ENCODE data around the gene USP24.
A peak's percentile ranks its signal among the peaks of the same experiment; 100 is the strongest.

USP24 gene, protein sequence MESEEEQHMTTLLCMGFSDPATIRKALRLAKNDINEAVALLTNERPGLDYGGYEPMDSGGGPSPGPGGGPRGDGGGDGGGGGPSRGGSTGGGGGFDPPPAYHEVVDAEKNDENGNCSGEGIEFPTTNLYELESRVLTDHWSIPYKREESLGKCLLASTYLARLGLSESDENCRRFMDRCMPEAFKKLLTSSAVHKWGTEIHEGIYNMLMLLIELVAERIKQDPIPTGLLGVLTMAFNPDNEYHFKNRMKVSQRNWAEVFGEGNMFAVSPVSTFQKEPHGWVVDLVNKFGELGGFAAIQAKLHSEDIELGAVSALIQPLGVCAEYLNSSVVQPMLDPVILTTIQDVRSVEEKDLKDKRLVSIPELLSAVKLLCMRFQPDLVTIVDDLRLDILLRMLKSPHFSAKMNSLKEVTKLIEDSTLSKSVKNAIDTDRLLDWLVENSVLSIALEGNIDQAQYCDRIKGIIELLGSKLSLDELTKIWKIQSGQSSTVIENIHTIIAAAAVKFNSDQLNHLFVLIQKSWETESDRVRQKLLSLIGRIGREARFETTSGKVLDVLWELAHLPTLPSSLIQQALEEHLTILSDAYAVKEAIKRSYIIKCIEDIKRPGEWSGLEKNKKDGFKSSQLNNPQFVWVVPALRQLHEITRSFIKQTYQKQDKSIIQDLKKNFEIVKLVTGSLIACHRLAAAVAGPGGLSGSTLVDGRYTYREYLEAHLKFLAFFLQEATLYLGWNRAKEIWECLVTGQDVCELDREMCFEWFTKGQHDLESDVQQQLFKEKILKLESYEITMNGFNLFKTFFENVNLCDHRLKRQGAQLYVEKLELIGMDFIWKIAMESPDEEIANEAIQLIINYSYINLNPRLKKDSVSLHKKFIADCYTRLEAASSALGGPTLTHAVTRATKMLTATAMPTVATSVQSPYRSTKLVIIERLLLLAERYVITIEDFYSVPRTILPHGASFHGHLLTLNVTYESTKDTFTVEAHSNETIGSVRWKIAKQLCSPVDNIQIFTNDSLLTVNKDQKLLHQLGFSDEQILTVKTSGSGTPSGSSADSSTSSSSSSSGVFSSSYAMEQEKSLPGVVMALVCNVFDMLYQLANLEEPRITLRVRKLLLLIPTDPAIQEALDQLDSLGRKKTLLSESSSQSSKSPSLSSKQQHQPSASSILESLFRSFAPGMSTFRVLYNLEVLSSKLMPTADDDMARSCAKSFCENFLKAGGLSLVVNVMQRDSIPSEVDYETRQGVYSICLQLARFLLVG (N-terminal part only)

DNA sequence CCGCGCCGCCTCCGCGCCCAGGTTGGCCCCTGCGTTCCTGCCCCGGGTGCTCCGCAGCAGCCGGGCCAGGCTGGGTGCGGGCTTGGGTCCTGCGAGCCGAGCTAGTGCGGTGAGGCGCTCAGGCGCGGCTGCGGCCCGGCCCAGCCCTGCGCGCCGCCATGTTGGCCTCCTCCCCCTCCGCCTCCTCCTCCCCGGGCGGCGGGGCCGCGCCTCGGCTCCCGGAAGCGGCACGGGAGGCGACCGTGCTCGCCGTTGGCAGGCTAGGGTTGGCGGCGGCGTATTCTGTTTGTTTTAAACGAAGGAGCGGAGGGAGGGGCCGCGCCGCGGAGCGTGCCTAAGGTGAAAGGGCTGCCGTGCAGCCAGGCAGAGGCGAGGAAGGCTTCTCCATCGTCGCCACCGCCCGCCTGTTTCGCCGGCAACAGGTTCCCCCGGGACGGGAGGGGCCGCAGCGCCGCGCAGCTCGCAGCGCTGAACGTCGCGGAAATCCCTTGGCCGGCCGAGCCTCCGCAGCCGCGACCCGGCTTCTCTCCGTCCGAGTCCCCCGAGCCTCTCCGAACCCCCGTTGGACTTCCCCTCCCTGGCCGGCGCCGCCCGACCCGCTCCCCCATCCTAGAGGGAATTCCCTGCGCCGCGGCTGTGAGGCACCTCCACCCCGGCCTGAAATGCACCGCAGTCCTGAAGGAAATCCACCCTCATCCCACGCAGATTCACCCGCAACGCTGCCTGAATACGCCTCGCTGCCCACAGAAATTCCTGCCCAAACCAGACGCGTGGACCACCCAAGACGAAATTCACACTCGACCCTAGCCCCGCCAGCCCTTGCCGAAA, at the start of gene USP24:
USP24 (minus strand) TSS at position 171 of the 828 bp plus-strand sequence. CDS start 251 bp downstream, outside the sequence.
- Histone ChIP-seq H3K4me3 (ENCODE audit: low read length) (peak within 1 kb of the TSS; percentile 89), H3K27ac (ENCODE audit: low read length) (peak within 1 kb of the TSS; percentile 6), H3K9me3 (ENCODE audit: insufficient read depth, low read depth, low read length) (no peaks in the 10 kb centered on the region), H3K27me3 (ENCODE audit: insufficient read depth, low read length) (peaks cover 18% of the 10 kb centered on the region), H3K36me3 (ENCODE audit: insufficient read depth, low read depth, low read length) (no peaks in the 10 kb centered on the region), H3K4me1 (ENCODE audit: insufficient read depth, low read length) (peaks cover 31% of the 10 kb centered on the region), H3K9ac (ENCODE audit: low read depth, low read length) (peak within 1 kb of the TSS; percentile 87)

DNA sequence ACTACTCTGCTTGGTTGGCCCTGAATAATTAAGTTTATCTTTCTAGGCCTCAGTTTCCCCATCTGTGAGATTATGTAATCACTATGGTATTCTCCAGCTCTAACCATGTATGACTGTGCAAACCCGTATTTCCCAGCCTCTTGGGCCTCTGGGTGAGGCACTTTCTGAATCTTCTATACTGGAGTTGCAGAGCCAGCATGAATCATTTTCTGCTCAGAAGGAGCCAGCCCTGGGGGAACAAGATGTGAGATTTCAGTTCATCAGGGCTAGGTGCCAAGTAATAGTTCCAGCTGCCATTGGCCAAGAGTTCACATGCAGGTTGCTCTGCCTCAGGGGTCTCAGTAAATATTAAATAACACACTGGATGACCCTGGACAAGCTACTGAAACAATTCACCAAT, 47.7 kb upstream of the USP24 start:
- Histone ChIP-seq H3K27ac (ENCODE audit: low read length) (no peak overlapping the region), H3K9me3 (ENCODE audit: insufficient read depth, low read depth, low read length) (no peaks in the 10 kb centered on the region)

GRCh38 chr1:55259911-55260609, 44.9 kb upstream of the USP24 start:
- H3K9me3 ChIP-seq (ENCODE audit: insufficient read depth, low read depth, low read length), result no peaks in the 10 kb centered on the region
- H3K4me3 ChIP-seq (ENCODE audit: low read length), result no peak overlapping the region
- H3K27ac ChIP-seq (ENCODE audit: low read length), result no peak overlapping the region
- peaks cover 1% of the 10 kb centered on the region; the same call in 1 of the 2 replicates for H3K4me1 ChIP-seq (ENCODE audit: insufficient read depth, low read length)
- H3K36me3 ChIP-seq (ENCODE audit: insufficient read depth, low read depth, low read length), result no peaks in the 10 kb centered on the region
- H3K27me3 ChIP-seq (ENCODE audit: insufficient read depth, low read length), result no peaks in the 10 kb centered on the region
- H3K9ac ChIP-seq (ENCODE audit: low read depth, low read length), result no peak overlapping the region

More for the DNA sequence above, 47.7 kb upstream of the USP24 start:
- H3K36me3 ChIP-seq (ENCODE audit: insufficient read depth, low read depth, low read length), result no peaks in the 10 kb centered on the region
- no peak overlapping the region for H3K4me3 ChIP-seq (ENCODE audit: low read length)
- H3K4me1 ChIP-seq (ENCODE audit: insufficient read depth, low read length), result peaks cover 8% of the 10 kb centered on the region; the same call in 1 of the 2 replicates
- H3K9ac ChIP-seq (ENCODE audit: low read depth, low read length), result no peak overlapping the region
- no peaks in the 10 kb centered on the region for H3K27me3 ChIP-seq (ENCODE audit: insufficient read depth, low read length)

DNA sequence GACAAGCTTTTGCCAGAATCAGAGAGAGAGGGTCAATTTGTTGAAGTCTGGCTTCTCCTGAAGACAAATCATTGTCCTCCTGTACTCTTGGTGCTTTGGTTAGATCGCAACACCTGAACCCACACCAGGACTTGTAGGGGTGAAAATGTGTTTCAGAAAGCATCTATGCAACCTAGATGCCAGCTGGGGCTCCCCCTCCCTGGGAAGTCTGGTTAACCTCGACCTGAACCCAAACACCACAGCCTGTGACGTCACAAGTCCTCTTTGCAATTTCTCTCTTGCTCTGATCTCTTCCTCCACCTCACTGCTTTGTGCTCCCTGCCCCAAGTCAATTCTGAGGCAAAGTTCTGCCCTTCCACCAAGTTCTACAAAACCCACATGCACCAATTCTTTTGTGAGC, 42.8 kb upstream of the USP24 start:
- Histone ChIP-seq H3K4me3 (ENCODE audit: low read length) (no peak overlapping the region), H3K27me3 (ENCODE audit: insufficient read depth, low read length) (no peaks in the 10 kb centered on the region), H3K27ac (ENCODE audit: low read length) (no peak overlapping the region), H3K9ac (ENCODE audit: low read depth, low read length) (no peak overlapping the region), H3K36me3 (ENCODE audit: insufficient read depth, low read depth, low read length) (no peaks in the 10 kb centered on the region), H3K4me1 (ENCODE audit: insufficient read depth, low read length) (no peaks in the 10 kb centered on the region), H3K9me3 (ENCODE audit: insufficient read depth, low read depth, low read length) (no peaks in the 10 kb centered on the region)

- Histone ChIP-seq H3K4me1 (ENCODE audit: insufficient read depth, low read length) (no peaks in the 10 kb centered on the region), H3K27me3 (ENCODE audit: insufficient read depth, low read length) (no peaks in the 10 kb centered on the region), H3K4me3 (ENCODE audit: low read length) (no peak overlapping the region), H3K36me3 (ENCODE audit: insufficient read depth, low read depth, low read length) (no peaks in the 10 kb centered on the region), H3K9me3 (ENCODE audit: insufficient read depth, low read depth, low read length) (no peaks in the 10 kb centered on the region), H3K27ac (ENCODE audit: low read length) (no peak overlapping the region), H3K9ac (ENCODE audit: low read depth, low read length) (no peak overlapping the region)
Observed at GRCh38 chr1:55255901-55256300, 40.7 kb upstream of the USP24 start.

DNA sequence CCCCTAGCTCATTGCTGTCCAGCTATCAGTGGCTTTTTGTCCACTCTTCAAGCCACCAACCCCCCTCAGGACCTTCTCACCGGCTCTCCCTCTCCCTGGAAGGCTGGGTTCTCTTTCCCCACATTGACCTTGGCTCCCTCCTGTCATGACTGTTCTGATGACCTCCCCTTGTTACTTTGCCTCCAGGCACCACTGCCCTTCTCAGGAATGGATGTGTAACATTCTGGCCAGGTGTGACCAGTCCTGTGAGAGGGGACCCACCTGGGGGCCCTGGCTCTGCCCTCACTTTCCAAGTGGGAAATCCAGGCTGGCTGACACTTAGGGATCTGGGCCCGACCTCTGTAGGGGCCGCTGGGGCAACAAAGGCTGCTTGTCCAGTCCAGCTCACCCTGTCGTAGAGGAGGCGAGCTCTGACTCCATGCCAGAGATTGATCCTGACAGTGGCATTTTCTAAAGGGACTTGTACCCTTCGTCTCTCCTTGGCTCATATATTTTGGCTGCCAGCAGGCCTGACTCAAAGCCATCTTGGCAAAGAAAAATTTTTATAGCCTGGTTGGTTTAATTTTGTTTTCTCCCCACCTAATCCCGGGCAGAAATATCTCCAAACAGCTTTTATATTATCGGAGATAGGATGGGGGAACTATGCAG, 37.9 kb upstream of the USP24 start:
- no peaks in the 10 kb centered on the region for H3K9me3 ChIP-seq (ENCODE audit: insufficient read depth, low read depth, low read length)
- no peak overlapping the region for H3K27ac ChIP-seq (ENCODE audit: low read length)
- H3K27me3 ChIP-seq (ENCODE audit: insufficient read depth, low read length), result no peaks in the 10 kb centered on the region
- no peak overlapping the region for H3K9ac ChIP-seq (ENCODE audit: low read depth, low read length)
- no peaks in the 10 kb centered on the region for H3K36me3 ChIP-seq (ENCODE audit: insufficient read depth, low read depth, low read length)
- no peak overlapping the region for H3K4me3 ChIP-seq (ENCODE audit: low read length)
- no peaks in the 10 kb centered on the region for H3K4me1 ChIP-seq (ENCODE audit: insufficient read depth, low read length)

- Histone ChIP-seq H3K4me1 (ENCODE audit: insufficient read depth, low read length) (no peaks in the 10 kb centered on the region), H3K4me3 (ENCODE audit: low read length) (no peak overlapping the region), H3K27me3 (ENCODE audit: insufficient read depth, low read length) (no peaks in the 10 kb centered on the region), H3K9me3 (ENCODE audit: insufficient read depth, low read depth, low read length) (no peaks in the 10 kb centered on the region), H3K27ac (ENCODE audit: low read length) (no peak overlapping the region), H3K36me3 (ENCODE audit: insufficient read depth, low read depth, low read length) (no peaks in the 10 kb centered on the region), H3K9ac (ENCODE audit: low read depth, low read length) (no peak overlapping the region)
Observed at GRCh38 chr1:55250399-55251075, 35.4 kb upstream of the USP24 start.

GRCh38 chr1:55249646-55250398, 34.7 kb upstream of the USP24 start:
- Histone ChIP-seq H3K9me3 (ENCODE audit: insufficient read depth, low read depth, low read length) (no peaks in the 10 kb centered on the region), H3K36me3 (ENCODE audit: insufficient read depth, low read depth, low read length) (no peaks in the 10 kb centered on the region), H3K4me1 (ENCODE audit: insufficient read depth, low read length) (no peaks in the 10 kb centered on the region), H3K9ac (ENCODE audit: low read depth, low read length) (no peak overlapping the region), H3K4me3 (ENCODE audit: low read length) (no peak overlapping the region), H3K27me3 (ENCODE audit: insufficient read depth, low read length) (no peaks in the 10 kb centered on the region), H3K27ac (ENCODE audit: low read length) (no peak overlapping the region)

- H3K9me3 ChIP-seq (ENCODE audit: insufficient read depth, low read depth, low read length), result no peaks in the 10 kb centered on the region
- H3K27ac ChIP-seq (ENCODE audit: low read length), result no peak overlapping the region
- H3K4me3 ChIP-seq (ENCODE audit: low read length), result no peak overlapping the region
- no peaks in the 10 kb centered on the region for H3K36me3 ChIP-seq (ENCODE audit: insufficient read depth, low read depth, low read length)
- no peak overlapping the region for H3K9ac ChIP-seq (ENCODE audit: low read depth, low read length)
- H3K4me1 ChIP-seq (ENCODE audit: insufficient read depth, low read length), result no peaks in the 10 kb centered on the region
- no peaks in the 10 kb centered on the region for H3K27me3 ChIP-seq (ENCODE audit: insufficient read depth, low read length)
Observed at GRCh38 chr1:55246896-55247295, 31.7 kb upstream of the USP24 start.
